HG03571 (cell line): ENCODE results near the gene KIAA1217.

Source experiments
- ATAC-seq: cut with Tn5 transposase; IDR thresholded peaks from one replicate; pipeline ENCODE4 v1.9.1; 2021; ENCODE audit not compliant: unreplicated experiment

KIAA1217 gene

DNA sequence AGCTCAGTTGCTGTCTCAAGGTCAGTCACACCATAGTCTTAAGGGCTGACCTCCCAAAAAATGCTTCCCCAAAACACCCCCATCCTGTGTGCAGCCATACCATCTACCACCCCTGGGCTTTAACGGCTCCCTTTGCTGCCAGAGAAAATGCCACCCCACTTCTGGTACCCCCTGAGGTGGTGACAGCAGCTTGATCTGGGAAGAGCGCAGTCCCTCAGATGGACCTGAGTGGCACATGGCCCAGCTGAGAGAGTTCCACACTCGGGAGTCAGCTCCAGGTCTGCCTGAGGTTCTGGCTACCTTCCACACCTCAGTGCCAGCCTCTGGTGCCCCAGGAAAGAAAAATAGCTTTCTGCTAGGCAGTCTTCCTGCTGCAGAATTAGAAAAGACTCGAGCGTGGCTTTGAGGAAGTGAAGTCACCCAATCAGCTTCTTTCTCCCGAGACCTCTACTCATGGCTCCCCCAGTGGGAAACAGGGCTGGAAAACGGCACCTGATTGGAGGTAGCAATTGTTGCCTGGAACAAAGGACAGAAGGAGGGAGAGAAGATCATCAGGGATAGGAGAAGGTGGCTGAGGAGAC, 363.0 kb downstream of the KIAA1217 start:
- no peak for ATAC-seq

DNA sequence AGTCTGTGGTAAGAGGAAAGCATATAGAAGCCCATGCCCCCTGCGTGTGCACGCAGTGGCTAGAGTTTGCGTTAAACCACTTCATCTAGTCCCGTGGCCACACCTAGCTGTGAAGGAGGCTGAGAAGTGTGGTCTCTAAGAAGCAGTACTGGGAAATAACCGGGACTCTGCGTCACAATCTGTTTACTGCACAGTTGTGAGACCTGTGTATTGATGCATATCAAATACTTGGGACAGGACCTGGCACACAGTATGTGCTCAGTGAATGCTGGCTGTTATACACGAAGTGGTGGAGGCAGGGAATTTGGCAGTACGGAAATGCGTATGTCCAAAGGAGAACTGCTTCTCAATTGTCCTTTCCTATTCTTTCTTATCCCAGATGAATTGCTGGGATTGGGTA, 365.2 kb downstream of the KIAA1217 start:
- no peak for ATAC-seq

DNA sequence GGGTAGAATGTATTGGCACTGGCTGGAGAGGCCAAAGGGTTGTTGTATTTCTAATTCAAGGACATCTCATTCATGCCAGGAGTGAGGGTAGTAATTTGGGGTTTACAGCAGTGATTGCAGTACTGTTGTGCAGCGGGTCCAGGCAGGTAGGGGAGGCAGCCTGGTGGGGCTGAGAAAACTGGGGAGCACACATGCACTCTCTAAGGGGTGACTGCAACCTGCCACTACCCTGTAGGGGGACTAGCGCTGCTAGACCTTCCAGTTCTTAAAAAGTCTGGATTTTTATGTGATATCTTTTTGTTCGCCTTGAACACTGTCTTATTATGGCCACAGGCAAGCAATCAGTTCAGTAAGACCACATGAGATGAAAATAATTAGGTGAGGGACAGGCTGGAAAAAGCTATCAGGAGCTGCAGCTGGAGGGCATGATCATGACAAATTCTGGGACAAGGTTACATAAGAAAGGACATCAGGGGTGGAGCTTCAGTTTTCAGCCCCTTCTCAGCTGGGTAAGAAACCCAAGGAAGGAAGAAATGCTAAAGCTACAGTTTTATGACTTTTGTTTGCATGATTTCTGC, 365.7 kb downstream of the KIAA1217 start:
- no peak for ATAC-seq

DNA sequence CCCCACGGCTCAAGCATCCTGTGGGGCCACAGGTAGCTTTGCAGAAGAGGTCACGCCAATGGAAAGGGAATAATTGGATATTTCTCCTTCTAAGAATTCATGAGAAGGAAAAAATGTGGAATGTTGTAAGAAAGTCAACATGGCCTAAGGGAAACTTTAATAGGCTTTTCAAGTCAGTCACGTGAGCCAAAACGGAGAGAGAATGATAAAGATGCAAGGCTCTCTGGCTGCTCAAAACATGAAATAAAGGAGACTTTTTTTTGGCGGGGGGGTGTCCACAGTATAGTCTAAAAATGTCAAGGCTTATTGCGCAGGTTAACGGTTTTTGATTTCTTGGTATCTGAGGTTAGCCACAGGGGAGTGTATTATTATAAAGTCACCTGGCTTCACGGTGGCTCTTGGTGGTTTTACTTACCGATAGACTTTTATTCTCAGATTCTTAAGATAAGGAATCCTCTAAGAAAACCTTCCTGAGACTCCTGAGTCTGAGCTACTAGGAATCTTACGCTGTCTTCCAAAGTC, 366.6 kb downstream of the KIAA1217 start:
- no peak for ATAC-seq

DNA sequence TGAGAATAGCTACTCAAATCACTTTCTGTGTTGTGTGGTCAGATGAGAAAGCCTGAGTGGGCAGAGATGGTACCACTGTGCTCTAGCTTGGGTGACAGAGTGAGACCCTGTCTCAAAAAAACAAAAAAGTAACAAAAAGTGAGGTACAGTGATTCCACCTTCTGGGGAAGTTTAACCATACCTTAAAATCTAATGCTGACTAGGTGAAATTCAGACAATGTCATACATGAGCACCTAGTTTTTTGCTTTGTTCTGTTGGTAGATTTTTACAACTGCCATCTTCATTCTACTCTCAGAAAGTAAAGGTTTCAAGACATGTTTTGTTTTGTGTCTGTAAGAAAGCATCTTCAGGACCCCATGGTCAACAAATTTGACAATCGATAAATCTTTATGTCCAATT, 370.5 kb downstream of the KIAA1217 start:
- ATAC-seq, result no peak

DNA sequence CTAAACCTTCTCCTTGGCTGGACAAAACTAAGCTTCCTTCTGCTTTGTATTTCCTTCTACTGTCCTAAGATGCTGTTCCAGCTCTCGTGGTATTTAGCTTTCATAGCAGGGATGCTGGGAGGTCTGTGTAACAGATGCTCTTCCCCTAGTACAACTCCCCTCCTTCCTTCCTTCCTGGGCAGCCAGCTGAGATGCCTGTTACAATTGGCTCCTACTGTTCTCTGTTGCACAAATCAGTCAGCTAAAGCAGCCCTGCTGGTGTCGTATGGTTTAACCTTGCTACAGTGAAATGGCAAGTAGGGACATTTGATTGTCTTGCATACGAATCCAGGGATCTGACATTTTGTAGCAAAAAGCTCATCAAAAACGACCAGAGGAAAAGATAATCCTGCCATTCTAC, 371.0 kb downstream of the KIAA1217 start:
- ATAC-seq, result no peak

DNA sequence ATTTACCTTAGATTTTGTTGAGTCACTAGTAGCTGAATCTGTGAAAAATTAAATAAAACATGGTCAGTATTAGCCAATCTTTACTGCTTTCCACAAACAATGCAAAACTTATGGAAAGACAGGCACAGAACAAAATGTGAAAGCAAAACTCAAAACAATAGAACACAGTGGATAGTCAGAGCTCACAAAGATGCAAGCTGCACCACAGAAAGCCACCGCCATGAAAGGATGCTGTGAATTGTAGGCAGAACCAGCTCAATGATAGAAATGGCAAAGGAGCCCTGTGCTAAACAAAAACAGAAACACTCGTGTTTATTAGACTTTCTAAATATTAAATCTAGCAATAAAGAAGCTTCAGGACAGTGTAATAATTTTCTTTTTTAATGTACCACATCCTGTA, 380.3 kb downstream of the KIAA1217 start:
- ATAC-seq, result no peak

DNA sequence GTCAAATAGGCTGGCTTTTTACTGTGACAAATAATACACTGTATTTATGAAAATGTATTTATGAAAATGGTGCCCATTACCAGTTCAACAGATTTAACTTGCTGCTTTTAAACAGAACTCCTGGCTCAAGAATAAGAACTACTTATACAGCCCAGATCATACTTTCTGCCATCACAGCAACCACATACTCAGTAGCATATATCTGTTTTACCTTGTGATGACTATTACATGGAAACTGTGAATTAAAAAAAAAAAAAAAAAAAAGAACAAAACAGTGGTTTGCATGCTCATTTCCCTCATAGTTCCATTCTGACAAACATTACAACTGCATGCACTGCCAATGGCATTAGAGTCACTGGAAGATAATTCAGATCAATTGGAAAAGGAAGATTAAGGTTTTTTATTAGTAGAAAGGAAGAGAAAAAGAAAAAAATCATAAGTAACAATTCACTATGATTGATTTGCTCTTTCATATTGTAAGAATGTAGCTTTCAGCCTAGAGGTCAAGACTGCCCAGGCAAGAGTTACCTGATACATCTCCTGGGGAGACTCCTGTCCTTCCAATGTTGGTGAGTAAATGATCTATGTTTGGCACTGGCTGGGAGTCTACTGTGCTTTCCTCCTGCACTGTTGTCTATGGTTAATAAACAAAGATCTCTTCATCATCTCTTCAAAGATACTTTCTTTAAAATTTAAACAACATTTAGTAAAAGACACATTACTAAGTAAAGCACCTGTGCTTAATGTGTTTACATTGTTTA, 381.9 kb downstream of the KIAA1217 start:
- ATAC-seq, result no peak

DNA sequence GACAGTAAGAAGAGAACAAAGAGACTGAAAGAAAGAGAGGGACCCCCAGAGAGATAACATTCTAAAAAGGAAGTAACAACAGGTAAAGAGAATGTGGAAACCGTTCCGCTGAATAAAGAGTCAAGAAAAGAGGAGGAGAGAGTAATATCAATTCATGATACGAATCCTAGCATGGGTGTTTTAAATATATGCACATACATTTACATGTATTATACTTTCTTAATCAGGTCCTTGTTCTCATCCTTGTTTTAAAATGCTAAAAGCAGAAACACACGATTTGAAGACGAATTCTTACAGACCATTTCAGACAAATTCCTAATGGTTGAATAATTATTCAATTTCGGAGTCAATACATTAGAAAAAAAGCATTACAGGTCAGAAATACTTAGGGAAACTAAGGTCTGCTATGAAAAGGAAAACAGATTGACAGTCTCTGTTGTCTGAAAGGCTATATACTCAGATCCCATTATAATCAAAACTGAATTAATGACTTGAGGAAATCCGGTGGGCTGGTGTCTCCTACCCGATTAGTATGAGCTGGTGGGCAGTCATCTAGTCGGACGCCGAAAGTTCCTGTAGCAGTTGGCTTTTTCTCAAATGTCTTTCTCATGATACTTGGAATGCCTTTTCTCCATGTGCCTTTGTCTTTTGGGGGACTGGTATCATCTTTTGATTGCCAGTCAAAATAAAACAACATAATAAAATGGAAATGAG, 387.4 kb downstream of the KIAA1217 start:
- no peak for ATAC-seq

DNA sequence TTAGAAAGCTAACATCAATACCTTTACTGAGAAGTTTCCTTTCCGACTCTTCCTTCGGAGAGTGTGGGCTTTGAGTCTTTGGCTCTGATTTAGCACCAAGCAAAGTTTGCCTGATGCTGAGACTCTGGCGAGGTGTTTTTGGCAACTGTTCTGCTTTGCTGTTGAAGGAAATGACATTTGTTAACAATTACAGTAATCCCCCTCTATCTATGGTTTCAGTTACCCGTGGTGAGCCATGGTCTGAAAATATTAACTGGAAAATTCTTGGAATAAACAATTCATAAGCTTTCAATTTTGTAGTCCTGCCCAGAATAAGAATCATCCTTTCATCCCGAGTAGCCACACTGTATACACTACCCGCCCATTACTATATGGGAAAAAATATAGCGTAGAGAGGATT, 388.5 kb downstream of the KIAA1217 start:
- ATAC-seq, result no peak
